ENCODE results near the gene MAD1L1. TPM values are rescaled to one million over a fixed set of nuclear protein-coding genes. Genes with fewer than 3 reads are reported as not detected.

The MAD1L1 gene
- total RNA-seq, 1 experiment from 2014 or later, result 38.5 TPM

DNA sequence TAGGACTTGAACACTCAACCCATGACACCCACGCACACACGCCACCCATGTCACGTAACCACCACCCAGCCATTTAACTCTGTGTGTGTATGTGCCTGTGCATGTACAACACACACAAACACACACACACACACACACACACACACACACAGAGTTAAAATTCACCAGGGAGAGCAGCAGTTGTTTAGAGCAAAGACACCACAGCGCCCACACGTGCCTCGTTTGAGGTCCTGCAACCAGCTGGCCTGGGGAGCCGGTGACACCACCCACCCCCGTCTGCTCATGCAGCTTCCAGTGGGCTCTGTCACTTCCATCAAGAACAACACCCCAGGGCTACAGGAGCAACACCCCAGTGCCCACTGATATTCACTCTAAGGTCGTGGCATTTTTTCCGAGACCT is 465.2 kb downstream of the MAD1L1 start:
- CTCF ChIA-PET, result no interaction called here
- no peak overlapping the region for H3K4me3 ChIP-seq (replicated peaks in 1 of 2; ENCODE audit: low read depth in 1 of 2, low read length in 2 of 2)
- H3K4me2 ChIP-seq (ENCODE audit: low read length), result no peak overlapping the region
- no peaks in the 10 kb centered on the region for H3K4me1 ChIP-seq (ENCODE audit: control insufficient read depth in 1 of 2, insufficient read depth in 2 of 2, low read length in 2 of 2)
- no peak overlapping the region for H3K27ac ChIP-seq (ENCODE audit: low read depth, low read length)
- RAD21 ChIA-PET (ENCODE audit: low non-redundant PET in 1 of 2, low total read pairs in 2 of 2, uncharacterized antibody in 2 of 2, unreplicated experiment in 2 of 2), result no interaction called here
- no peaks in the 10 kb centered on the region for H3K27me3 ChIP-seq (ENCODE audit: insufficient read depth, low read length)
- ATAC-seq (peak; percentile 69), DNase-seq (ENCODE audit: low read depth, low spot score) (peak; percentile 10)
- H3K79me2 ChIP-seq (ENCODE audit: insufficient read depth, low read length), result no peaks in the 10 kb centered on the region
- H2AFZ ChIP-seq (ENCODE audit: low read depth, low read length, poor library complexity, severe bottlenecking), result no peak overlapping the region
- no peak overlapping the region for H3K9ac ChIP-seq (ENCODE audit: low read length)
- BruUV-seq (replicated peaks), result no TSS peak
- no peaks in the 10 kb centered on the region for H4K20me1 ChIP-seq (ENCODE audit: insufficient read depth)
- intact Hi-C loops (cut with micrococcal nuclease), result no loop called here
- POLR2A ChIA-PET, result no interaction called here
- H3K36me3 ChIP-seq (ENCODE audit: control insufficient read depth in 1 of 2, insufficient read depth in 2 of 2, low read length in 2 of 2), result no peaks in the 10 kb centered on the region
- TF ChIP-seq ZNF274 (IDR thresholded peaks at IDR 0.05; ENCODE audit: low read depth, low read length), result no peak
- TF ChIP-seq, protein P1, sequence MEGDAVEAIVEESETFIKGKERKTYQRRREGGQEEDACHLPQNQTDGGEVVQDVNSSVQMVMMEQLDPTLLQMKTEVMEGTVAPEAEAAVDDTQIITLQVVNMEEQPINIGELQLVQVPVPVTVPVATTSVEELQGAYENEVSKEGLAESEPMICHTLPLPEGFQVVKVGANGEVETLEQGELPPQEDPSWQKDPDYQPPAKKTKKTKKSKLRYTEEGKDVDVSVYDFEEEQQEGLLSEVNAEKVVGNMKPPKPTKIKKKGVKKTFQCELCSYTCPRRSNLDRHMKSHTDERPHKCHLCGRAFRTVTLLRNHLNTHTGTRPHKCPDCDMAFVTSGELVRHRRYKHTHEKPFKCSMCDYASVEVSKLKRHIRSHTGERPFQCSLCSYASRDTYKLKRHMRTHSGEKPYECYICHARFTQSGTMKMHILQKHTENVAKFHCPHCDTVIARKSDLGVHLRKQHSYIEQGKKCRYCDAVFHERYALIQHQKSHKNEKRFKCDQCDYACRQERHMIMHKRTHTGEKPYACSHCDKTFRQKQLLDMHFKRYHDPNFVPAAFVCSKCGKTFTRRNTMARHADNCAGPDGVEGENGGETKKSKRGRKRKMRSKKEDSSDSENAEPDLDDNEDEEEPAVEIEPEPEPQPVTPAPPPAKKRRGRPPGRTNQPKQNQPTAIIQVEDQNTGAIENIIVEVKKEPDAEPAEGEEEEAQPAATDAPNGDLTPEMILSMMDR (IDR thresholded peaks at IDR 0.05 in 2 of 3, conservative IDR thresholded peaks at IDR 0.05 in 1 of 3; ENCODE audit: borderline replicate concordance in 1 of 3, insufficient read depth in 1 of 3, low read depth in 2 of 3, low read length in 2 of 3), result peak in 2 of 3 experiments; percentile 37 to 45; a peak in 4 of 6 replicates
- peak; percentile 31 for TF ChIP-seq RAD21 (IDR thresholded peaks at IDR 0.05; ENCODE audit: low read depth)
- H3K9me2 ChIP-seq (ENCODE audit: insufficient read depth), result no peaks in the 10 kb centered on the region
- no peaks in the 10 kb centered on the region; a peak in 1 of 4 replicates for H3K9me3 ChIP-seq (ENCODE audit: control insufficient read depth in 1 of 2, insufficient read depth in 1 of 2, low read depth in 1 of 2, low read length in 2 of 2)

Small RNA genes lying within 50 kb of the gene (microRNA-seq; reads per million reads assigned to microRNA genes)
- gene MIR4655 (ENCODE audit: borderline number of aligned reads) (not detected), gene MIR6836 (ENCODE audit: borderline number of aligned reads) (1.6 reads per million)

Other genes starting within 250 kb of the MAD1L1 start
- gene MRM2, start 9.3 kb upstream of the MAD1L1 start, total RNA-seq (2021; ENCODE audit: unreplicated experiment), result 34.7 TPM
- gene NUDT1, start 9.3 kb upstream of the MAD1L1 start, total RNA-seq (2021; ENCODE audit: unreplicated experiment), result 47.4 TPM
- 41.7 TPM for gene SNX8, start 81.5 kb upstream of the MAD1L1 start, total RNA-seq (2021; ENCODE audit: unreplicated experiment)
- 324 TPM for gene EIF3B, start 121.9 kb upstream of the MAD1L1 start, total RNA-seq (2021; ENCODE audit: unreplicated experiment)
- gene CHST12, start 170.7 kb upstream of the MAD1L1 start, total RNA-seq (2021; ENCODE audit: unreplicated experiment), result 14.2 TPM
- not detected for gene GRIFIN, start 243.5 kb upstream of the MAD1L1 start, total RNA-seq (2021; ENCODE audit: unreplicated experiment)